RPMI7951 (cell line): ENCODE results near the gene UPK3B. TPM values are rescaled to one million over a fixed set of nuclear protein-coding genes. Genes with fewer than 3 reads are reported as not detected.
"Not testable (repeated sequence)": the region's sequence is repeated elsewhere in the genome, so short reads cannot be mapped to it uniquely, and the experiment has no call there.

Experiments used
- DNase-seq: peaks from one replicate; pipeline ENCODE4 v3.0.0-alpha.2; 2012; ENCODE audit warnings: low read depth
- total RNA-seq: library from RNA; depleted of rRNA; stranded (reverse); fragments of >200 nt; shearing (Covaris generic); gene quantifications from 2 replicates; pipeline ENCODE4 v1.2.3, GENCODE V29; 2014; rRNA removed

Gene UPK3B
- total RNA-seq, result not detected in 2 replicates

- no peak for DNase-seq
Observed at GRCh38 chr7:76509931-76510877, at the start of gene UPK3B. TSS of gene UPK3B (plus strand) at chr7:76510552. CDS start at chr7:76510653, 101 bp downstream.

- DNase-seq, result not testable (repeated sequence)
Observed at GRCh38 chr7:76460767-76461166, 49.6 kb upstream of the UPK3B start.

GRCh38 chr7:76461464-76462101 is 48.8 kb upstream of the UPK3B start, which contains the start of gene DTX2:
TSS of gene DTX2 (plus strand) at chr7:76461709. CDS start at chr7:76480510, 18,801 bp downstream.
- not testable (repeated sequence) for DNase-seq

GRCh38 chr7:76462271-76462882 is 48.0 kb upstream of the UPK3B start:
- not testable (repeated sequence) for DNase-seq

- DNase-seq, result not testable (repeated sequence)
Observed at GRCh38 chr7:76464959-76465358, 45.4 kb upstream of the UPK3B start.

GRCh38 chr7:76465950-76466349 is 44.4 kb upstream of the UPK3B start:
- not testable (repeated sequence) for DNase-seq

GRCh38 chr7:76467743-76468404 is 42.5 kb upstream of the UPK3B start:
- DNase-seq, result not testable (repeated sequence)

GRCh38 chr7:76471556-76472221 is 38.7 kb upstream of the UPK3B start:
- not testable (repeated sequence) for DNase-seq

GRCh38 chr7:76473097-76473496 is 37.3 kb upstream of the UPK3B start:
- DNase-seq, result not testable (repeated sequence)

GRCh38 chr7:76476280-76476679 is 34.1 kb upstream of the UPK3B start:
- not testable (repeated sequence) for DNase-seq

- DNase-seq, result not testable (repeated sequence)
Observed at GRCh38 chr7:76476742-76477474, 33.4 kb upstream of the UPK3B start.

GRCh38 chr7:76479628-76480027 is 30.7 kb upstream of the UPK3B start:
- DNase-seq, result not testable (repeated sequence)

GRCh38 chr7:76480403-76481253 is 29.7 kb upstream of the UPK3B start:
- DNase-seq, result not testable (repeated sequence)

GRCh38 chr7:76482660-76483059 is 27.7 kb upstream of the UPK3B start:
- not testable (repeated sequence) for DNase-seq

GRCh38 chr7:76483081-76483480 is 27.3 kb upstream of the UPK3B start:
- DNase-seq, result not testable (repeated sequence)

GRCh38 chr7:76484456-76484855 is 25.9 kb upstream of the UPK3B start:
- DNase-seq, result not testable (repeated sequence)

GRCh38 chr7:76485822-76486610 is 24.3 kb upstream of the UPK3B start:
- DNase-seq, result not testable (repeated sequence)

- not testable (repeated sequence) for DNase-seq
Observed at GRCh38 chr7:76486618-76487017, 23.7 kb upstream of the UPK3B start.
